Measurements from ENCODE around the gene RBCK1. TPM values are rescaled to one million over a fixed set of nuclear protein-coding genes. Genes with fewer than 3 reads are reported as not detected.

RBCK1 gene
- total RNA-seq, 1 donor from 2014 or later = 94.3 TPM

- Mint-ChIP-seq H3K4me3 (ENCODE audit: unreplicated experiment) (peak overlapping the region; percentile 89), H3K27ac (ENCODE audit: unreplicated experiment) (peak overlapping the region; percentile 86)
- peak; percentile 47 for DNase-seq (ENCODE audit: low spot score)
Measured at GRCh38 chr20:408843-409696, 971 bp downstream of the RBCK1 start.

GRCh38 chr20:409697-410559 is 1.8 kb downstream of the RBCK1 start:
- peaks cover 15% of the 10 kb centered on the region for H3K36me3 Mint-ChIP-seq (ENCODE audit: low read depth)
- H3K27me3 Mint-ChIP-seq (ENCODE audit: low read depth) = no peaks in the 10 kb centered on the region
- DNase-seq (ENCODE audit: low spot score) = peak; percentile 57
- peak overlapping the region; percentile 89 for H3K4me3 Mint-ChIP-seq (ENCODE audit: unreplicated experiment)
- peaks cover 28% of the 10 kb centered on the region for H3K4me1 Mint-ChIP-seq (ENCODE audit: low read depth)
- peak overlapping the region; percentile 86 for H3K27ac Mint-ChIP-seq (ENCODE audit: unreplicated experiment)
- no peak for TF ChIP-seq CTCF (IDR thresholded peaks at IDR 0.05)
- H3K9me3 Mint-ChIP-seq (ENCODE audit: low read depth) = no peaks in the 10 kb centered on the region

More at GRCh38 chr20:408843-409696, 971 bp downstream of the RBCK1 start:
- H3K27me3 Mint-ChIP-seq (ENCODE audit: low read depth) = no peaks in the 10 kb centered on the region
- H3K9me3 Mint-ChIP-seq (ENCODE audit: low read depth) = no peaks in the 10 kb centered on the region
- peaks cover 15% of the 10 kb centered on the region for H3K36me3 Mint-ChIP-seq (ENCODE audit: low read depth)
- peaks cover 28% of the 10 kb centered on the region for H3K4me1 Mint-ChIP-seq (ENCODE audit: low read depth)
- no peak for TF ChIP-seq CTCF (IDR thresholded peaks at IDR 0.05)

GRCh38 chr20:412081-412480 is 4.0 kb downstream of the RBCK1 start:
- peaks cover 23% of the 10 kb centered on the region for H3K4me1 Mint-ChIP-seq (ENCODE audit: low read depth)
- no peaks in the 10 kb centered on the region for H3K27me3 Mint-ChIP-seq (ENCODE audit: low read depth)
- no peak overlapping the region for H3K4me3 Mint-ChIP-seq (ENCODE audit: unreplicated experiment)
- H3K27ac Mint-ChIP-seq (ENCODE audit: unreplicated experiment) = no peak overlapping the region
- TF ChIP-seq CTCF (IDR thresholded peaks at IDR 0.05) = no peak
- H3K9me3 Mint-ChIP-seq (ENCODE audit: low read depth) = no peaks in the 10 kb centered on the region
- H3K36me3 Mint-ChIP-seq (ENCODE audit: low read depth) = peaks cover 20% of the 10 kb centered on the region
- no peak for DNase-seq (ENCODE audit: low spot score)

- Mint-ChIP-seq H3K4me3 (ENCODE audit: unreplicated experiment) (no peak overlapping the region), H3K27ac (ENCODE audit: unreplicated experiment) (no peak overlapping the region), H3K9me3 (ENCODE audit: low read depth) (no peaks in the 10 kb centered on the region), H3K4me1 (ENCODE audit: low read depth) (peaks cover 14% of the 10 kb centered on the region), H3K36me3 (ENCODE audit: low read depth) (peaks cover 25% of the 10 kb centered on the region), H3K27me3 (ENCODE audit: low read depth) (no peaks in the 10 kb centered on the region)
- no peak for DNase-seq (ENCODE audit: low spot score)
- no peak for TF ChIP-seq CTCF (IDR thresholded peaks at IDR 0.05)
Measured at GRCh38 chr20:414161-414560, 6.1 kb downstream of the RBCK1 start.

- H3K27me3 Mint-ChIP-seq (ENCODE audit: low read depth) = no peaks in the 10 kb centered on the region
- no peak overlapping the region for H3K4me3 Mint-ChIP-seq (ENCODE audit: unreplicated experiment)
- no peaks in the 10 kb centered on the region for H3K4me1 Mint-ChIP-seq (ENCODE audit: low read depth)
- no peak for DNase-seq (ENCODE audit: low spot score)
- peaks cover 27% of the 10 kb centered on the region for H3K36me3 Mint-ChIP-seq (ENCODE audit: low read depth)
- no peaks in the 10 kb centered on the region for H3K9me3 Mint-ChIP-seq (ENCODE audit: low read depth)
- no peak overlapping the region for H3K27ac Mint-ChIP-seq (ENCODE audit: unreplicated experiment)
- TF ChIP-seq CTCF (IDR thresholded peaks at IDR 0.05) = no peak
Measured at GRCh38 chr20:415820-416322, 7.8 kb downstream of the RBCK1 start.
